Pancreas (tissue), 10 donors: ENCODE results near the gene HACD2. TPM values are rescaled to one million over a fixed set of nuclear protein-coding genes. Genes with fewer than 3 reads are reported as not detected.

Experiments
- ATAC-seq, 4 donors: fragments of 200-7000 bp; cut with Tn5 transposase; one replicate each; pipeline versions ENCODE4 v1.8.0 to v1.9.1; 2020; ENCODE audit warnings: mild to moderate bottlenecking in 4 of 4, moderate library complexity in 4 of 4
- DNase-seq, 6 donors: peaks; one replicate each; pipeline ENCODE4 v3.0.0-alpha.2; 2020
- FAIRE-seq: peaks from 2 replicates; lab custom pipeline; 2012; peaks lifted over from hg19 to GRCh38; lab: Jason Lieb, UNC
- H3K27ac ChIP-seq, 4 donors: fragments of 200-600 bp; sonication (generic); 1 replicate in 3 of 4; 2 replicates in 1 of 4; pipeline versions ENCODE4 v1.5.0 to v1.8.0; 2020
- H3K27me3 ChIP-seq, 4 donors: fragments of 200-600 bp; one replicate each; pipeline ENCODE4 v1.8.0; 2021
- H3K36me3 ChIP-seq, 3 donors: fragments of 200-600 bp; sonication (generic) in 1 of 3; one replicate each; pipeline versions ENCODE4 v1.5.0 to v1.8.0; 2020 to 2021
- H3K4me1 ChIP-seq, 3 donors: fragments of 200-600 bp; one replicate each; pipeline ENCODE4 v1.8.0; 2021
- H3K4me3 ChIP-seq, 4 donors: fragments of 200-600 bp; sonication (generic) in 2 of 4; one replicate each; pipeline versions ENCODE4 v1.5.0 to v1.8.0; 2020 to 2021
- H3K9me3 ChIP-seq, 4 donors: fragments of 200-600 bp; one replicate each; pipeline ENCODE4 v1.8.0; 2021
- WGBS, 2 donors: extraction: QIAGEN DNeasy Blood & Tissue Kit; methylation state at CpG; one replicate each; pipeline ENCODE4 v1.1.7; 2013; 5-methylcytosine and 5-hydroxymethylcytosine counted together
- intact Hi-C, 3 donors: fragments of 100-400 bp; cut with DNase I; formaldehyde crosslinking; loops; one replicate each; pipeline versions ENCODE4 v1.11.1 to v1.14.2; 2022
- polyA plus RNA-seq, 2 donors: library from polyadenylated mRNA; stranded (reverse); fragments of 200-250 nt; gene quantifications; one replicate each; pipeline ENCODE4 v1.2.3, GENCODE V29; 2013
- total RNA-seq, 6 donors: library from RNA; stranded (reverse); fragmentation: NEBNext Ultra II Directional in 4 of 6; extraction: Animal tissue kit (Norgen Biotek cat#: 25700) in 4 of 6; gene quantifications; one replicate each; pipeline versions ENCODE4 v1.2.1 to v1.2.4, GENCODE V29; 2021 to 2023
- TF ChIP-seq, protein P1 (sequence below), 4 donors: fragments of 200-600 bp; sonication (generic) in 3 of 4; IDR thresholded peaks; one replicate each; pipeline versions ENCODE4 v1.5.0 to v1.8.0; 2021; ENCODE audit warnings: antibody characterized with exemption in 4 of 4
- donor health status: healthy with polysubstance abuse.
- donor health status: DM: no; HTN: no; CAD: no; lungs with moderate emphysema.
- donor health status: DM: no; HTN: no; CAD: no.
- donor health status: control.
- donor health status: control.
- donor health status: Bipolar disorder and iron deficiency.
- donor health status: DM: yes; HTN: yes; CAD: no.
- donor health status: DM: no; HTN: no; CAD: no.
- donor health status: DM: no; HTN: no; CAD: no.
- donor health status: DM: yes; HTN: yes; CAD: no.

The HACD2 gene
- total and polyA plus RNA-seq, 8 donors, result 4.4 to 22.2 (median 13.1) TPM

- TF ChIP-seq, protein P1, sequence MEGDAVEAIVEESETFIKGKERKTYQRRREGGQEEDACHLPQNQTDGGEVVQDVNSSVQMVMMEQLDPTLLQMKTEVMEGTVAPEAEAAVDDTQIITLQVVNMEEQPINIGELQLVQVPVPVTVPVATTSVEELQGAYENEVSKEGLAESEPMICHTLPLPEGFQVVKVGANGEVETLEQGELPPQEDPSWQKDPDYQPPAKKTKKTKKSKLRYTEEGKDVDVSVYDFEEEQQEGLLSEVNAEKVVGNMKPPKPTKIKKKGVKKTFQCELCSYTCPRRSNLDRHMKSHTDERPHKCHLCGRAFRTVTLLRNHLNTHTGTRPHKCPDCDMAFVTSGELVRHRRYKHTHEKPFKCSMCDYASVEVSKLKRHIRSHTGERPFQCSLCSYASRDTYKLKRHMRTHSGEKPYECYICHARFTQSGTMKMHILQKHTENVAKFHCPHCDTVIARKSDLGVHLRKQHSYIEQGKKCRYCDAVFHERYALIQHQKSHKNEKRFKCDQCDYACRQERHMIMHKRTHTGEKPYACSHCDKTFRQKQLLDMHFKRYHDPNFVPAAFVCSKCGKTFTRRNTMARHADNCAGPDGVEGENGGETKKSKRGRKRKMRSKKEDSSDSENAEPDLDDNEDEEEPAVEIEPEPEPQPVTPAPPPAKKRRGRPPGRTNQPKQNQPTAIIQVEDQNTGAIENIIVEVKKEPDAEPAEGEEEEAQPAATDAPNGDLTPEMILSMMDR (IDR thresholded peaks at IDR 0.05), result no peak
- H3K27me3 ChIP-seq, result no peaks in the 10 kb centered on the region
- no peak for ATAC-seq
- 76 to 85% methylated on average over 6 of the region's 6 CpGs for WGBS, 2 donors
- H3K36me3 ChIP-seq, result no peaks in the 10 kb centered on the region
- no peak for FAIRE-seq
- no peak overlapping the region for H3K27ac ChIP-seq
- no peaks in the 10 kb centered on the region for H3K4me1 ChIP-seq
- H3K9me3 ChIP-seq, result no peaks in the 10 kb centered on the region
- no peak for DNase-seq
- intact Hi-C loops, result loop anchor here in 1 of 3 donors (10.0 kb wide), 1 partner anchor 148 kb away; no protein-coding TSS in a partner anchor
- H3K4me3 ChIP-seq, result no peak overlapping the region
These were observed 101.7 kb downstream of the HACD2 start for GRCh38 chr3:123483146-123483545.

DNA sequence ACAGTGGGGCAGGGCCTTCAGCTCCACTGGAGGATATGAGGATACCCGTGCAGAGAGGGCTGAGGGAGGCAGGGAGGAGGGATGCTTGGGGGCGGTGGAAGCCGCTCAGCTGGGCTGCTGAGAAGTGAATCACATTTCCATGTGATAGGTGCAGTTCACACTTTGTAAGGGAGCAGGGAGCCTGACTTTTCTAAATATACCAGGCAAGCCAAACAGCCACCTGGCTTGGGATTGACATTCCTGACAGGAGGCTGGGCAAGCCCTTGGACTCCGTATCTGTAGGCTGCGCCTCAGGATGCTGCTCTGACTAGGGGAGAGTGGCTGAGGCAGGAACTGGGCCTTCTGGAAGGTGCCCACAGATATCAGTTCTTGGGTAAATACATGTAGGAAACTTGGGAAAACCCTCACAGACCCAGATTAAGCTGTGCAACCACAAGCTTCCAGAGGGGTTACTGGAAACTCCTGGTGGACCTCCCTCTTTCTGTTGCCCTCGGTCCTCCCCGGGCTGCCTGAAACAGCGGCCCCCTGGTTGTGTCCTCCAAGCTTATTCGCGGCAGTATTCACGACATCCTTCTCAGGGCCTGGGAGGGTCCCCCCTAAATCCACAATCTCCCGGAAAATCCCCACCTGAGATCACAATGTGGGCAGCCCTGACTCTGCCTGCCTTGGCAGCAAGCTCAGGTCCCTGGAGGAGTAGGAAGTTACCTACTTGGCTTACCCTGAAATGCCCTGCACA lies 103.0 kb downstream of the HACD2 start:
- FAIRE-seq, result no peak
- intact Hi-C loops, result loop anchor here in 1 of 3 donors (10.0 kb wide), 1 partner anchor 147 kb away; no protein-coding TSS in a partner anchor
- Histone ChIP-seq H3K9me3 (no peaks in the 10 kb centered on the region), H3K4me1 (no peaks in the 10 kb centered on the region), H3K4me3 (no peak overlapping the region), H3K27ac (no peak overlapping the region), H3K27me3 (no peaks in the 10 kb centered on the region), H3K36me3 (no peaks in the 10 kb centered on the region)
- no peak for ATAC-seq
- no peak for DNase-seq
- 74 to 81% methylated on average over 12 of the region's 12 CpGs for WGBS, 2 donors
- TF ChIP-seq, protein P1 (IDR thresholded peaks at IDR 0.05), result no peak

DNA sequence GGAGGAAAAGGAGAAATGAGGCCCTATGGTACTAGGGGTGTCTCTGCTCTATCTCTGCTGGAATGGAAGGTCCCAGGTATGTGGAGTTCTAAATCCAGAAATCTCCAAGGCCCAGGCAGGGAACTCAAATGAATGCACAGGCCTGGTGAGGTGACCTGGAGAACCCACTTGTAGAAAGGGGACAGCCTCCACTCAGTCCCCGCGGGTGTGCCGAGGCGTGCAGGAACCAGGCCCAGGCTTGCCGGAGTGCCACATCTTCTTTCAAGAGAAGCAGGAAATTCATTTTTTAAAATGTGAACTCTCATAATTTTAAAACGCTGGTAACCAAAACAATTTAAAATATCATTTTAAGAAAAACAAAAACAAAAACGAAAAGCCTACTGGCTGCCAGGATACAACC lies 103.8 kb downstream of the HACD2 start:
- H3K36me3 ChIP-seq, result no peaks in the 10 kb centered on the region
- no peak overlapping the region for H3K4me3 ChIP-seq
- no peaks in the 10 kb centered on the region for H3K4me1 ChIP-seq
- H3K9me3 ChIP-seq, result no peaks in the 10 kb centered on the region
- H3K27ac ChIP-seq, result no peak overlapping the region
- H3K27me3 ChIP-seq, result no peaks in the 10 kb centered on the region
- intact Hi-C loops, result loop anchor here in 1 of 3 donors (10.0 kb wide), 1 partner anchor 146 kb away; no protein-coding TSS in a partner anchor
- ATAC-seq (no peak), DNase-seq (no peak), FAIRE-seq (no peak)
- 84 to 89% methylated on average over 7 of the region's 7 CpGs for WGBS, 2 donors
- TF ChIP-seq, protein P1 (IDR thresholded peaks at IDR 0.05), result no peak

GRCh38 chr3:123480428-123480827 lies 104.4 kb downstream of the HACD2 start:
- no peaks in the 10 kb centered on the region for H3K9me3 ChIP-seq
- no peak overlapping the region for H3K27ac ChIP-seq
- no peaks in the 10 kb centered on the region for H3K4me1 ChIP-seq
- 64 to 74% methylated on average over 4 of the region's 4 CpGs for WGBS, 2 donors
- TF ChIP-seq, protein P1 (IDR thresholded peaks at IDR 0.05), result no peak
- ATAC-seq (no peak), FAIRE-seq (no peak), DNase-seq (no peak)
- H3K27me3 ChIP-seq, result no peaks in the 10 kb centered on the region
- no peaks in the 10 kb centered on the region for H3K36me3 ChIP-seq
- no peak overlapping the region for H3K4me3 ChIP-seq
- intact Hi-C loops, result loop anchor here in 1 of 3 donors (10.0 kb wide), 1 partner anchor 146 kb away; no protein-coding TSS in a partner anchor

GRCh38 chr3:123479891-123480290 lies 105.0 kb downstream of the HACD2 start:
- Histone ChIP-seq H3K4me1 (no peaks in the 10 kb centered on the region), H3K36me3 (no peaks in the 10 kb centered on the region), H3K27ac (no peak overlapping the region), H3K4me3 (no peak overlapping the region), H3K27me3 (no peaks in the 10 kb centered on the region), H3K9me3 (no peaks in the 10 kb centered on the region)
- WGBS, 2 donors, result 87 to 95% methylated on average over 10 of the region's 10 CpGs
- FAIRE-seq (no peak), DNase-seq (no peak), ATAC-seq (no peak)
- intact Hi-C loops, result loop anchor here in 1 of 3 donors (10.0 kb wide), 1 partner anchor 145 kb away; no protein-coding TSS in a partner anchor
- TF ChIP-seq, protein P1 (IDR thresholded peaks at IDR 0.05), result no peak
